Fibroblast of skin of right biceps (primary cell): Measurements from ENCODE around the gene UBTD1.
"Not testable (repeated sequence)": the region's sequence is repeated elsewhere in the genome, so short reads cannot be mapped to it uniquely, and the experiment has no call there.

Experiments used
- DNase-seq: peaks from one replicate; pipeline ENCODE4 v3.0.0-alpha.2; 2013

The UBTD1 gene

GRCh38 chr10:97540669-97541500 lies 42.2 kb downstream of the UBTD1 start:
- DNase-seq: no peak

DNA sequence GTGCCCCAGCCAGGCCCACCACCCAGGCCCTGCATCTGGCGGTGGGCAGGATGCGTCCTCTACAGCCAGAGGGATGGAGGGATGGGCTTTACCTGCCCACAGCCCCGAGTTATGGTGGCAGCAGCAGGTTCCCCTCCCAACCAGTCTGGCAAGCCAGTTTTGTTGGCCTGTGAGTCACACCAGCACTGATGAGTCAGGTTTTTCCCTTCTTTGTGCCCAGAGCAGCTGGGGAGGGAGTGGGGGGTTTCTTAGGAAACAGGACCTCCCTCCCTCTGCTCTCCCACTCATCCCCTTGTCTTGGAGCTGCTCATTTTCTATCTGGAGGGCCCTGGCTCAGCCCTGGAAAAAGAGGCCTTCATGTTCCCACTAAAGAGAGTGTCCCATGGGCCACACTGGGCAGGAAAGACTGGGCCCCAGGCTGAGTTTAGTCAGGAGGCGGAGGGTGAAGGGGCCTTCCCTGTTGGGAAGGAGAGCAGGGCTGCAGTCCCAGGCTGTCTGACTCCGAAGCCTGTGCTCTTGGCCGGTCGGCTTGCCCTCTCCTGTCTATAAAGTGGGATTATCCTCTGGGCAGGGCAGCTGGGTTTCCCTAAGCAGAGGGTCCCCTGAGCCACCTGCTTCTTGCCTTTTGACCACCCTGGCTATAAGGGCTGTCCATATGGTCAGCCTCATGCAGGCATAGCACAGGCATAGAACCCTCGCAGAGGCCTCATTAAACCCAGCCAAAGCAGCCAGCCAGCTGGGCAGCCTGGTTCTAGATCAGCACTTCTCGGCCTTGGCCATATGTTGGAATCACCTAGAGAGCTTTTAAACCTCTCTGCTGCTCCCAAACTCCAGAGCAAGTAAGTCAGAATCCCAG lies 43.7 kb downstream of the UBTD1 start:
- peak; percentile 95 for DNase-seq

DNA sequence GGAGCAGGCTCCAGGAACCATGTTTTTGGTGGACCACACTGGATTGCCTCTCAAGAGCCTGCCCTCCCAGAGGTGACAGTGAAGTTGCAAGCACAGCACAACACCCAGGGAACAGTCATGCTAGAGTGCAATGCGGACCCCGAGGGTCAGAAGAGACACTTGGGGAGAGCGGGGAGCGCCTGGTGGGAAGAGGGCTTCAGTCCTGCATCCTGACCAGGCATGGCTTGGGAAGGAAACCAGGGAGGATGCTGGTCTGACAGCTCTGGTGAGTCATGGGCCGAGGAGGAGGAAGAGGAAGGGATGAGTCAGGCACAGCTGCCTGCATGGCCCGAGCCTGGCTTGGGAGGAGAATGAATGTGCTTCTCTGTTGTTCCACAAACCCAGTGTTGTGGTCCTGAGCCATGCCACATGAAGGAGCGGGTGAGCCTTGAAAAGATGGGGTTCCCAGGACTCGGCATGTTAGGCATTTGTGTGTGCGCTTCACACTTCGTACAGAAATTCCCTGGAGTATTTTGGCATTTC lies 44.4 kb downstream of the UBTD1 start:
- peak; percentile 97 for DNase-seq

DNA sequence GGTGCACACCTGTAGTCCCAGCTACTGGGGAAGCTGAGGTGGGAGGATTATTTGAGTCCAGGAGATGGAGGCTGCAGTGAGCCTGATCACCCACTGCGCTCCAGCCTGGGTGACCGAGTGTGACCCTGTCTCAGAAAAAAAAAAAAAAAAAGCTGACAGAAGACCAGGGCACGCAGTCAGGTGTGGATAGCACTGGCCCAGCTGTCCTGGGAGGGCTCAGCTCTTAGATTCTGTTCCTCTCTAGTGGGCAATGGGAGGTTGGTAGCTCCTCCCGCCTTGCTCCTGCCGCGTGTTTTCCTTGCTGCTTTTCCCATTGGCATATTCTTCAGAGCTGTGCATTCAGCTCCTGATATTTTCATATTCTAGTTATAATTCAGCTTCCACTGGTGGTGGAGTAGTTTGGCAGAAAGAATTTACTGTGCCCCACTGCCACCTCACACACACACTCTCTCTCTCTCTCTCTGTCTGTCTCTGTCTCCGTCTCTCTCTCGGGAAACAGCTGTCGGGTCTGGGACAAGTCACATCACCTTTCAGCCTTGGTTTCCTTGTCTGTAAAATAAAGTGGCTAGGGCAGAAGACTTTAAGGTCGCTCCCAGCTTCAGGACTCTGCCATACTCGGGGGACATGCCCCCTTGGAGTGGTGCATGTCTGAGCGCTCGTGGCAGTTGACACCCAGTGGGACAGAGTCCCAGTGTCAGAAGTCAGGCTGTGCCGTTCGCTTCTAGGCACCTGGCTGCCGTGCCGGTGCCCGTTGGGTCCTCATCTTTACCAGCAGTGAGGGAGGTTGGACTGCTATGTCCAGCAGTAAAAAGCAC lies 47.9 kb downstream of the UBTD1 start:
- DNase-seq: no peak

DNA sequence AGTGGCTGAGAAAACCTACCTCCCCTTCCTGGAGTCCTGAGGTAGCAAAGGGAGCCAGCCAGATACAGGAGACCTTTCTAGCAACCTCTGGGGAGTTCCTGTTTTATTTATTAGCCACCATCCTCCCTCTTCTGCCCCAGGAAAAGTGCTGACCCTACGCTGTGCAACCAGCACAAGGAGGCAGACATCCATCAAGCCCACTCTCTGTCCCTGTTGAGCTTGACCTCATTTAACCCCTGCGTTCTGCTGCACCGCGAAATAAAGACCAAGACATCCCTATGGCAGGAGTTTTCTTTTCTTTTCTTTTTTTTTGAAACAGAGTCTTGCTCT lies 48.5 kb downstream of the UBTD1 start:
- no peak for DNase-seq

DNA sequence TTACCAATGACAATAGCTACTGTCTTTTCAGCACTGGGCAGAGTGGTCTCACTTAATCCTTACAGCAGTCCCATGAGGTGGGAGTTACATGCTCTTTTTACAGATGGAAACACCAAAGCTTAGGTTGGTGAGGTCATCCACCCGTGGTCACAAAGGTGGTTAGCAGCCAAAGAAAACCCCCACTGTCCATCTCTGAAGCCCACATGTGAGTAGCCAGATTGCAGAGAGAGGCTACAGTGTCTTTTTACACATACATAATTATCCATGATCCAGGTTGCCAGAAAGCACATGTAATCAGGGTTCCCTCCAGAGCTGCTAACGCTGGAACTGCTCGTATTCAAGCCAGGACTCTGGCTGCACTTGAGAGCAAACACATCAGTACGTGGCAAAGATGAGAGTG lies 49.2 kb downstream of the UBTD1 start:
- DNase-seq: peak; percentile 20

GRCh38 chr10:97548828-97549455 lies 50.2 kb downstream of the UBTD1 start:
- DNase-seq: no peak

- no peak for DNase-seq
Observed at GRCh38 chr10:97549587-97550322, 51.0 kb downstream of the UBTD1 start.

GRCh38 chr10:97550336-97551149 lies 51.8 kb downstream of the UBTD1 start:
- DNase-seq: no peak

- DNase-seq: no peak
Observed at GRCh38 chr10:97551271-97551670, 52.5 kb downstream of the UBTD1 start.

DNA sequence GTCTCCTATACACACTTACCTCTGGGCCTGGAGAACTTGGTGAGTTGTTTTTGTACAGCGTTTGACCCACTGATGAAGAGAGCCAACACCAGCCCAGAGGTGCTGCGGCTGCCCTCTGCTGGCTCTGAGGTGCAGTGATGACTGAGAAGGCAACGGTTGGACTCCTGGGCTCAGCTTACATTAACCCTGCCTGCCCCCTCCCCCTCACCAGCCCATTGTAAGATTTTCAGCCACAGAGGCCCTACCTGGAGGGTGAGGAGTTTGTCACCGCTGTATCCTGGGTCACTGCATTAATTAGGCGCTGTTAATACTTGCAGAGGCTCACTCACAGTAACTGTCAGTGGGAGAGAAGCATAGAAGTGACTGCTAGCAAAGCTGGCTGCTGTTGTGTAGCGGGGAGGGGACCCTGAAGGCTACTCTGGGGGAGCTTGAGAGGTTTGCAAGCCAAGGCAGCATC lies 54.9 kb downstream of the UBTD1 start:
- peak; percentile 71 for DNase-seq

DNA sequence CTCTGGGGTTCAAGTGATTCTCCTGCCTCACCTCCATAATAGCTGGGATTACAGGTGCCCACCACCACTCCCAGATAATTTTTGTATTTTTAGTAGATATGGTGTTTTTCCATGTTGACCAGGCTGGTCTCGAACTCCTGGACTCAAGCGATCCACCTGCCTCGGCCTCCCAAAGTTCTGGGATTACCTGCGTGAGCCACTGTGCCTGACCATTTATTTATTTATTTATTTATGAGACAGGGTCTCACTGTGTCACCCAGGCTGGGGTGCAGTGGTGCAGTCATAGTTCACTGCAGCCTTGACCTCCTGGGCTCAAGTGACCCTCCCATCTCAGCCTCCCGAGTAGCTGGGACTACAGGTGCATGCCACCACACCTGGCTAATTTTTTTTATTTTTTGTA lies 55.6 kb downstream of the UBTD1 start:
- DNase-seq: not testable (repeated sequence)

DNA sequence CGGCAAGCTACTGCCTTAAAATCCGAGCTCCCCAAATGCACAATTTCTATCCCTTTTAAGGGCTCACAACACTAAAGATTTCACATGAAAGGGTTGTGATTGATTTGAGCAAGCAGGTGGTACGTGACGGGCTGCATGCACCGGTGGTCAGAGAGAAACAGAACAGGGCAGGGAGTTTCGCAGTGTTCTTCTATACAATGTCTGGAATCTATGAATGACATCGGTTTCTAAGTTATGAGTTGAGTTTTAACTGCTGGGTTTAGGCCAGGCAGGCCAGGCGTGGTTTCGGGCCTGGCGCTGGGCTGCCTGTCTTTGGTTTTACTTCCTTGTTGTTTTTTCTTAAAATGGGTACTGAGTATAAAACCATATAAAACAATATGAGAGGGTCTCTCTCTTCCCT lies 56.8 kb downstream of the UBTD1 start:
- not testable (repeated sequence) for DNase-seq

DNA sequence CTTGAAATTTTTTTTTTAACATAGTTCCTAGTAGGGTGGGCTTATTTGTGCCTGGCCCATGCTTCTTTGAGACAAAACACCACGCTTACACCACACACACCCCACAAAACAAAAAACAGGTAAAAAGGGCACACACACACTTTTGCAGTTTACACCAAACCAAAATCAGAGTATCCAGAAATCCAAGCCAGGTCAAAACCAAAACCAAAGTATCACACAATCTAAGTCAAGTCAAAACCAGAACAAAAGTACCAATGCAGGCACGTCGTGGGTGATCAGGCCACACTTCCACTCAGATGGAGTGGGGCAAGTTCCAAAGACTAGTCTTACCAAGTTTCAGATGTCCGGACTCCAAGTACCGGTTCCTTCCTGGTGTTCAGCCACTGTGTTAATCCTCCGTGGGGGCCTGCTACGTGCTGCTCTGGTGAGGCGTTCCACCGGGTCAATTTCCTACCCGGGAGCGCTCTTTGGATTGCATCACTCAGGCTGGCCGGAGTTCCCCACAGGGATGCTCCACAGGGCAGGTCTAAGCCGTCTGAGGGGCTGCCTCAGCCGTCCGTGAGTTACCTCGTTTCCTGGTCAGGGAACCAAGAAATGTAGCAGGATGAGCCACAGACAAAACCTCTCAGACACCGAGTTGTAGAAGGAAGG lies 62.1 kb downstream of the UBTD1 start:
- not testable (repeated sequence) for DNase-seq

GRCh38 chr10:97561386-97562077 lies 62.8 kb downstream of the UBTD1 start:
- not testable (repeated sequence) for DNase-seq

DNA sequence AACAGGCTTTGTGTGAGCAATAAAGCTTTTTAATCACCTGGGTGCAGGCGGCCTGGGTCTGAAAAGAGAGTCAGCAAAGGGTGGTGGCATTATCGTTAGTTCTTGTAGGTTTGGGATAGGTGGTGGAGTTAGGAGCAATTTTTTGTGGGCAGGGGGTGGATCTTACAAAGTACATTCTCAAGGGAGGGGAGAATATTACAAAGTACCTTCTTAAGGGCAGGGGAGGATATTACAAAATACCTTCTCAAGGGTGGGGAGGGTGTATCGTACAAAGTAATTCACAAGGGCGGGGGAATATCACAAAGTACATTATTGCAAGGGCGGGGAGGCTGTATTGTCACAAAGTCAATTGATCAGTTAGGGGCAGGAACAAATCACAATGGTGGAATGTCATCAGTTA lies 63.6 kb downstream of the UBTD1 start:
- DNase-seq: not testable (repeated sequence)

GRCh38 chr10:97563337-97563736 lies 64.6 kb downstream of the UBTD1 start:
- no peak for DNase-seq

GRCh38 chr10:97564776-97565175 lies 66.1 kb downstream of the UBTD1 start:
- peak; percentile 21 for DNase-seq

- DNase-seq: no peak
Observed at GRCh38 chr10:97566336-97566996, 67.7 kb downstream of the UBTD1 start.
